ENCODE results near the gene URM1.

- TF ChIP-seq CTCF (IDR thresholded peaks at IDR 0.05) (no peak), POLR2AphosphoS5 (IDR thresholded peaks at IDR 0.05) (no peak), EP300 (IDR thresholded peaks at IDR 0.05) (no peak), POLR2A (IDR thresholded peaks at IDR 0.05) (no peak)
Measured at GRCh38 chr9:128372784-128373183, 1.6 kb downstream of the URM1 start.

Data from sigmoid colon (tissue), 4 donors.